ENCODE data around the gene RNASET2. TPM values are rescaled to one million over a fixed set of nuclear protein-coding genes. Genes with fewer than 3 reads are reported as not detected.
A peak's percentile ranks its signal among the peaks of the same experiment; 100 is the strongest.

Gene RNASET2
- total and polyA plus RNA-seq, 2 of the 13 experiments (the other 11 are each of a cell fraction or from before 2014, with no cell fraction given), result 44.6 to 597 TPM

DNA sequence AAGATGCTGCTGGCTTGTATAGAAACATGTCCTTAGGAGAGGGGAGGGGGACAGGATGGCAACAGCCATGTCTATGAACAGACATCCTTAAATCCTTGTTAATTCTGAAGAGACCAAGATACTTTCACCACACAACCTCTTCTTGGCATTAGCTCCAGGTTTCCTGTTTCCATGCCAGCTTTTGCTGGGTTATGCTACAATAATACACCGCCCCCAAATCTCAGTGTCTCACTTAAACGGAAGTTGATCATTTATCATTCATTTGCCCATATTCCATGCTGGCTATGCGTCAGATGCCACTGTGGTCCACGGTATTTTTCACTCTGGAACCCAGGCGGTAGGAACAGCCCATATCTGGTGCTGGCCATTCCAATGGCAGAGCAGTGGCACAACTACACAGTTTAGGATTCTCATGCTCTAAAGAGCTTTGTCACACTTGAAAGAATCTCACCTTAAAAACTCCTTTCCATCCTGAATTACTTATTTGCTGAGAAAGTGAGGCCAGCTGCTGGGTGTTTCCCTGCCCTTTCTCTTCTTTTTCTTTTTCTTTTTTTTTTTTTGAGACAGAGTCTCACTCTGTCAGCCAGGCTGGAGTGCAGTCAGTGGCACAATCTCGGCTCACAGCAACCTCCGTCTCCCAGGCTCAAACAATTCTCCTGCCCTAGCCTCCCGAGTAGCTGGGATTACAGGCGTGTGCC is 3.7 kb upstream of the RNASET2 start:
- WGBS (ENCODE audit: low lambda C conversion rate), result 91% methylated on average over 9 of the region's 9 CpGs
- in situ Hi-C loops (cut with HindIII; ENCODE audit: extremely low pct_ligation_motif_present, low pct_unique_long_range_greater_than_20kb), result no loop called here
- H3K4me1 ChIP-seq (ENCODE audit: insufficient read depth, low read length), result peaks cover 72% of the 10 kb centered on the region
- H3K27me3 ChIP-seq (ENCODE audit: control insufficient read depth in 1 of 2, insufficient read depth in 2 of 2, low read length in 2 of 2), result no peaks in the 10 kb centered on the region; a peak in 1 of 5 replicates
- no peaks in the 10 kb centered on the region for H4K20me1 ChIP-seq (ENCODE audit: insufficient read depth, low read length)
- 0 out of 2 replicates have a peak overlapping the region, but pooled peaks have one; percentile 8 for H3K9ac ChIP-seq (ENCODE audit: insufficient read depth, low read depth, low read length)
- intact Hi-C loops (cut with micrococcal nuclease; ENCODE audit: unreplicated experiment), result no loop called here
- ChIA-PET CTCF (ENCODE audit: low intra/inter-chr PET ratio, low total read pairs) (no interaction called here), POLR2A (no interaction called here)
- no peaks in the 10 kb centered on the region for H3K9me3 ChIP-seq (ENCODE audit: low read length)
- H3K27ac ChIP-seq (ENCODE audit: extremely low read length, insufficient read depth, low read length), result peak overlapping the region; percentile 89
- BruUV-seq (replicated peaks), result no TSS peak
- H3K4me2 ChIP-seq (ENCODE audit: low read depth, low read length), result peak overlapping the region; percentile 98; the same call in 1 of the 2 replicates
- ATAC-seq (no peak), DNase-seq (ENCODE audit: low spot score) (no peak), FAIRE-seq (no peak)
- H3K4me3 ChIP-seq (replicated peaks in 1 of 3; ENCODE audit: insufficient read depth in 1 of 3, low read depth in 2 of 3, low read length in 3 of 3), result peak overlapping the region in 1 of 3 experiments; percentile 97; a peak in 1 of 6 replicates
- no peaks in the 10 kb centered on the region for H3K36me3 ChIP-seq (replicated peaks in 1 of 2; ENCODE audit: control insufficient read depth in 1 of 2, insufficient read depth in 2 of 2, low read length in 2 of 2)
- no peak overlapping the region for H2AFZ ChIP-seq (ENCODE audit: low read length)
- H3K79me2 ChIP-seq (ENCODE audit: insufficient read depth, low read length), result peaks cover 13% of the 10 kb centered on the region
- TF ChIP-seq ZNF430 (CRISPR knock-in tag; IDR thresholded peaks at IDR 0.05) (no peak), ZNF33A (CRISPR knock-in tag; IDR thresholded peaks at IDR 0.05; ENCODE audit: borderline replicate concordance) (no peak), HNF4A (CRISPR knock-in tag; IDR thresholded peaks at IDR 0.05) (no peak), ZNF136 (CRISPR knock-in tag; IDR thresholded peaks at IDR 0.05; ENCODE audit: low read depth) (no peak), NFE2L2 (IDR thresholded peaks at IDR 0.05; ENCODE audit: low read length) (no peak), NFATC3 (CRISPR knock-in tag; IDR thresholded peaks at IDR 0.05) (no peak), GABPA (IDR thresholded peaks at IDR 0.05; ENCODE audit: low read depth, low read length) (no peak), GABPA (CRISPR knock-in tag; IDR thresholded peaks at IDR 0.05; ENCODE audit: low read depth) (no peak), ZNF333 (CRISPR knock-in tag; IDR thresholded peaks at IDR 0.05; ENCODE audit: borderline replicate concordance) (no peak), ZKSCAN5 (CRISPR knock-in tag; IDR thresholded peaks at IDR 0.05) (no peak), ZNF850 (CRISPR knock-in tag; conservative IDR thresholded peaks at IDR 0.05) (no peak), ZFP37 (CRISPR knock-in tag; IDR thresholded peaks at IDR 0.05; ENCODE audit: borderline replicate concordance) (0 out of 2 replicates have a peak, but pooled peaks have one; percentile 37), ZNF644 (CRISPR knock-in tag; IDR thresholded peaks at IDR 0.05; ENCODE audit: low read depth) (no peak), NKX3-1 (CRISPR knock-in tag; IDR thresholded peaks at IDR 0.05) (no peak), ZNF687 (CRISPR knock-in tag; IDR thresholded peaks at IDR 0.05) (peak; percentile 34; the same call in 1 of the 2 replicates), ZNF260 (CRISPR knock-in tag; IDR thresholded peaks at IDR 0.05; ENCODE audit: borderline replicate concordance, low read depth) (no peak), ZNF317 (CRISPR knock-in tag; IDR thresholded peaks at IDR 0.05) (peak; percentile 61; the same call in 1 of the 2 replicates)
- TF ChIP-seq, protein P1, sequence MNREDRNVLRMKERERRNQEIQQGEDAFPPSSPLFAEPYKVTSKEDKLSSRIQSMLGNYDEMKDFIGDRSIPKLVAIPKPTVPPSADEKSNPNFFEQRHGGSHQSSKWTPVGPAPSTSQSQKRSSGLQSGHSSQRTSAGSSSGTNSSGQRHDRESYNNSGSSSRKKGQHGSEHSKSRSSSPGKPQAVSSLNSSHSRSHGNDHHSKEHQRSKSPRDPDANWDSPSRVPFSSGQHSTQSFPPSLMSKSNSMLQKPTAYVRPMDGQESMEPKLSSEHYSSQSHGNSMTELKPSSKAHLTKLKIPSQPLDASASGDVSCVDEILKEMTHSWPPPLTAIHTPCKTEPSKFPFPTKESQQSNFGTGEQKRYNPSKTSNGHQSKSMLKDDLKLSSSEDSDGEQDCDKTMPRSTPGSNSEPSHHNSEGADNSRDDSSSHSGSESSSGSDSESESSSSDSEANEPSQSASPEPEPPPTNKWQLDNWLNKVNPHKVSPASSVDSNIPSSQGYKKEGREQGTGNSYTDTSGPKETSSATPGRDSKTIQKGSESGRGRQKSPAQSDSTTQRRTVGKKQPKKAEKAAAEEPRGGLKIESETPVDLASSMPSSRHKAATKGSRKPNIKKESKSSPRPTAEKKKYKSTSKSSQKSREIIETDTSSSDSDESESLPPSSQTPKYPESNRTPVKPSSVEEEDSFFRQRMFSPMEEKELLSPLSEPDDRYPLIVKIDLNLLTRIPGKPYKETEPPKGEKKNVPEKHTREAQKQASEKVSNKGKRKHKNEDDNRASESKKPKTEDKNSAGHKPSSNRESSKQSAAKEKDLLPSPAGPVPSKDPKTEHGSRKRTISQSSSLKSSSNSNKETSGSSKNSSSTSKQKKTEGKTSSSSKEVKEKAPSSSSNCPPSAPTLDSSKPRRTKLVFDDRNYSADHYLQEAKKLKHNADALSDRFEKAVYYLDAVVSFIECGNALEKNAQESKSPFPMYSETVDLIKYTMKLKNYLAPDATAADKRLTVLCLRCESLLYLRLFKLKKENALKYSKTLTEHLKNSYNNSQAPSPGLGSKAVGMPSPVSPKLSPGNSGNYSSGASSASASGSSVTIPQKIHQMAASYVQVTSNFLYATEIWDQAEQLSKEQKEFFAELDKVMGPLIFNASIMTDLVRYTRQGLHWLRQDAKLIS (CRISPR knock-in tag; IDR thresholded peaks at IDR 0.05), result no peak

All from HepG2 (cell line).